ENCODE results near the gene GASK1A.

- TF ChIP-seq CTCF (IDR thresholded peaks at IDR 0.05; ENCODE audit: insufficient read depth, low read length, poor library complexity, severe bottlenecking) (no peak), EZH2phosphoT487 (conservative IDR thresholded peaks at IDR 0.05; ENCODE audit: low read length) (no peak)
These were observed 42.7 kb upstream of the GASK1A start for GRCh38 chr3:42936157-42936981.

Data from SU-DHL-6 (cell line).